OCI-LY7 (cell line): ENCODE results near the gene SH3RF1. TPM values are rescaled to one million over a fixed set of nuclear protein-coding genes. Genes with fewer than 3 reads are reported as not detected.

Experiments used
- BruUV-seq: library from RNA; stranded (reverse); fragments of 400-500 nt; replicated peaks from 2 replicates; lab custom pipeline; 2021; lab: Mats Ljungman, UMichigan
- CTCF ChIA-PET: fragments of 300-600 bp; sonication (Branson Sonifier 250); formaldehyde crosslinking; loops from one replicate; lab custom pipeline; 2022; ENCODE audit warnings: antibody characterized with exemption; ENCODE audit not compliant: unreplicated experiment; lab: Charles Lee
- POLR2A ChIA-PET: fragments of 300-600 bp; sonication (Branson Sonifier 250); formaldehyde crosslinking; loops from one replicate; lab custom pipeline; 2022; ENCODE audit warnings: antibody characterized with exemption; lab: Charles Lee
- DNase-seq: peaks from one replicate; pipeline ENCODE4 v3.0.0-alpha.2; 2015; ENCODE audit warnings: low spot score
- H2AFZ ChIP-seq: fragments of 200-600 bp; sonication (generic), shearing (Covaris generic); 2 replicates; pipeline ENCODE4 v1.6.1; 2014; ENCODE audit warnings: mild to moderate bottlenecking, antibody characterized with exemption, low read length, moderate library complexity
- H3K27ac ChIP-seq: fragments of 200-600 bp; sonication (generic); 2 replicates; pipeline ENCODE4 v1.5.1; 2014; ENCODE audit warnings: mixed run types, low read depth, mild to moderate bottlenecking, moderate library complexity, low read length, inconsistent platforms; ENCODE audit not compliant: poor library complexity, severe bottlenecking
- H3K36me3 ChIP-seq: fragments of 200-600 bp; sonication (generic); 2 replicates; pipeline ENCODE4 v1.6.1; 2014; ENCODE audit warnings: mild to moderate bottlenecking, antibody characterized with exemption, low read length, moderate library complexity, mixed read lengths; ENCODE audit not compliant: insufficient read depth
- H3K4me1 ChIP-seq: fragments of 200-600 bp; sonication (generic); 2 replicates; pipeline ENCODE4 v1.5.1; 2014; ENCODE audit warnings: mild to moderate bottlenecking, low read length; ENCODE audit not compliant: insufficient read depth, poor library complexity, severe bottlenecking
- H3K4me2 ChIP-seq: fragments of 200-600 bp; sonication (generic); 2 replicates; pipeline ENCODE4 v1.6.1; 2014; ENCODE audit warnings: mild to moderate bottlenecking, low read length
- H3K4me3 ChIP-seq: fragments of 200-600 bp; sonication (generic); 2 replicates; pipeline ENCODE4 v1.5.1; 2014; ENCODE audit warnings: mild to moderate bottlenecking, low read depth, low read length; ENCODE audit not compliant: poor library complexity, severe bottlenecking
- H3K79me2 ChIP-seq: fragments of 200-600 bp; sonication (generic); 2 replicates; pipeline ENCODE4 v1.6.1; 2016; ENCODE audit warnings: low read depth, mild to moderate bottlenecking, low read length, moderate library complexity, mixed read lengths; ENCODE audit not compliant: insufficient read depth
- H3K9me2 ChIP-seq: fragments of 200-600 bp; sonication (generic); 2 replicates; pipeline ENCODE4 v1.6.1; 2016; ENCODE audit warnings: mild to moderate bottlenecking, low read length, mixed read lengths; ENCODE audit not compliant: insufficient read depth
- H3K9me3 ChIP-seq: fragments of 200-600 bp; sonication (generic); 2 replicates; pipeline ENCODE4 v1.6.1; 2014; ENCODE audit warnings: mild to moderate bottlenecking, mixed run types, low read length, mixed read lengths
- H4K20me1 ChIP-seq: fragments of 200-600 bp; sonication (generic); 2 replicates; pipeline ENCODE4 v1.6.1; 2014; ENCODE audit warnings: mild to moderate bottlenecking, antibody characterized with exemption, low read length, moderate library complexity, mixed read lengths; ENCODE audit not compliant: insufficient read depth
- EZH2phosphoT487 ChIP-seq: fragments of 200-600 bp; sonication (generic); IDR thresholded peaks from 2 replicates; pipeline ENCODE4 v1.6.1; 2018; ENCODE audit warnings: low read depth, borderline replicate concordance, mild to moderate bottlenecking, mixed run types, antibody characterized with exemption, low read length, moderate library complexity, mixed read lengths
- intact Hi-C: fragments of 100-400 bp; cut with micrococcal nuclease; formaldehyde crosslinking; loops from one replicate; pipeline ENCODE4 v1.10.0; 2022; ENCODE audit not compliant: unreplicated experiment
- total RNA-seq, 2 experiments: library from RNA; depleted of rRNA in 1 of 2; stranded (reverse); fragments of >200 nt in 1 of 2; shearing (Covaris generic) in 1 of 2; gene quantifications; 2 replicates each; pipeline ENCODE4 v1.2.3, GENCODE V29; 2014 to 2022
- TF ChIP-seq, protein P1 (sequence below): fragments of 200-600 bp; sonication (generic); conservative IDR thresholded peaks from 2 replicates; pipeline ENCODE4 v1.5.1; 2014; ENCODE audit warnings: mild to moderate bottlenecking, antibody characterized with exemption, low read length, moderate library complexity, mixed read lengths

SH3RF1 gene
- total RNA-seq, 2 experiments from 2014 or later, result not detected

DNA sequence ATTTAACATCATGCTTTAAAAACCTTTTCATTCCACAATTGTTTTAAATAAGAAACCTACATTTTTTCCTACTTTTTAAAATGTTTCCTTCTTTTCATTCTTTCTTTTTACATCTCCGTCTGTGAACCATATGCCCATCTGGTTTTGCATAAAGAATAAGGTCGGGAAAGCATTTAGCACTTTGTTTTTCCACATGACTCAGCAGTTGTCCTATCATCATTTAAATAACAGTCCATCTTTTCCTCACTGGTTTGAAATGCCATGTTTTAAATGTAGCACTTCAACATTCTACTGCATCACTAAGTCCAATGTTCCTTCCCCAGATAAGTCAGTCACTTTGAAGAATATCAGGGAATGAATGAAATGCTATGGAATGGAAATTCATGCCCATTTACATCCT is 128.4 kb downstream of the SH3RF1 start:
- ChIA-PET CTCF (no interaction called here), POLR2A (no interaction called here)
- Histone ChIP-seq H3K4me2 (no peak overlapping the region), H3K36me3 (no peaks in the 10 kb centered on the region), H4K20me1 (no peaks in the 10 kb centered on the region), H3K27ac (no peak overlapping the region), H3K4me3 (no peak overlapping the region), H3K9me2 (no peaks in the 10 kb centered on the region), H3K4me1 (no peaks in the 10 kb centered on the region), H2AFZ (no peak overlapping the region), H3K79me2 (no peaks in the 10 kb centered on the region), H3K9me3 (no peaks in the 10 kb centered on the region)
- intact Hi-C loops, result no loop called here
- BruUV-seq, result no TSS peak
- DNase-seq, result no peak
- TF ChIP-seq, protein P1, sequence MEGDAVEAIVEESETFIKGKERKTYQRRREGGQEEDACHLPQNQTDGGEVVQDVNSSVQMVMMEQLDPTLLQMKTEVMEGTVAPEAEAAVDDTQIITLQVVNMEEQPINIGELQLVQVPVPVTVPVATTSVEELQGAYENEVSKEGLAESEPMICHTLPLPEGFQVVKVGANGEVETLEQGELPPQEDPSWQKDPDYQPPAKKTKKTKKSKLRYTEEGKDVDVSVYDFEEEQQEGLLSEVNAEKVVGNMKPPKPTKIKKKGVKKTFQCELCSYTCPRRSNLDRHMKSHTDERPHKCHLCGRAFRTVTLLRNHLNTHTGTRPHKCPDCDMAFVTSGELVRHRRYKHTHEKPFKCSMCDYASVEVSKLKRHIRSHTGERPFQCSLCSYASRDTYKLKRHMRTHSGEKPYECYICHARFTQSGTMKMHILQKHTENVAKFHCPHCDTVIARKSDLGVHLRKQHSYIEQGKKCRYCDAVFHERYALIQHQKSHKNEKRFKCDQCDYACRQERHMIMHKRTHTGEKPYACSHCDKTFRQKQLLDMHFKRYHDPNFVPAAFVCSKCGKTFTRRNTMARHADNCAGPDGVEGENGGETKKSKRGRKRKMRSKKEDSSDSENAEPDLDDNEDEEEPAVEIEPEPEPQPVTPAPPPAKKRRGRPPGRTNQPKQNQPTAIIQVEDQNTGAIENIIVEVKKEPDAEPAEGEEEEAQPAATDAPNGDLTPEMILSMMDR, result no peak
- TF ChIP-seq EZH2phosphoT487, result no peak

DNA sequence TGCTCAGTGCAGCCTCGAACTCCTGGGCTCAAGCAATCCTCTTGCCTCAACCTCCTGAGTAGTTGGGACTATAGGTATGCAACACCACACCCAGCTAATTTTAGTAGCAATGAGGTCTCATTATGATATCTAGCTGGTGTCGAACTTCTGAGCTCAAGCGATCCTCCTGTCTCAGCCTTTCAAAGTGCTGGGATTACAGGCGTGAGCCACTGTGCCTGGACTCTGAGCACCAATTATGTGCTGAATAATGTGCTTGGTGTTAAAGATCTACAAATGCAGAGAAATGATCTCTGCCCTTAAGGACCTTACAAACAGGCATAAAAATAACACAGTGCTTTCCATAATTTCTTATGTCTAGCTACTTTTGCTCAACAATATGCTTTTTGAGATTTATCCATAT is 131.7 kb downstream of the SH3RF1 start:
- BruUV-seq, result no TSS peak
- CTCF ChIA-PET, result interaction anchor here (0.6 kb wide), 1 partner anchor 49 kb away, joined by 3 read pairs; no protein-coding TSS in a partner anchor

DNA sequence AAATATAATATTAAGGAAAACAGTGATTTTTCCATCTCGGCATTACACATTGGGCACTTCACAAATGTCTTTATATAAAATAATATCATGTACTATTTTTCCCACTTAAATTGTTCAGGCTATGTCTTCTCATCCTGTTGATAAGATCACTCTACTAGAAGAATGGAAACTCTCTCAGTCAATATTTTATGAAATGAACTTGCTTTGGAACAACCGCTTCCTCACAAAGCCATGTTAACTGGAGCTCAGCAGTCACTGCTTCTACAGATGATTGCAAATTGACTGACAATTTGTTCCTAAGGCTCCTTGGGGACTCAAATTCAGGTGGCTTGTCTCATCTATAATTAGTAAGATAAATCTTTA is 133.2 kb downstream of the SH3RF1 start:
- no TSS peak for BruUV-seq

More for the DNA sequence above, 131.7 kb downstream of the SH3RF1 start:
- no peaks in the 10 kb centered on the region for H3K79me2 ChIP-seq
- POLR2A ChIA-PET, result interaction anchor here (0.6 kb wide), 1 partner anchor 920 kb away, joined by 5 read pairs; no protein-coding TSS in a partner anchor
- no peaks in the 10 kb centered on the region for H3K36me3 ChIP-seq
- no peaks in the 10 kb centered on the region for H3K4me1 ChIP-seq
- no peak overlapping the region for H3K4me3 ChIP-seq
- no peaks in the 10 kb centered on the region for H3K9me3 ChIP-seq
- intact Hi-C loops, result no loop called here
- no peak overlapping the region for H2AFZ ChIP-seq
- no peaks in the 10 kb centered on the region for H4K20me1 ChIP-seq
- DNase-seq, result no peak
- no peak for TF ChIP-seq EZH2phosphoT487
- TF ChIP-seq, protein P1, result no peak
- no peak overlapping the region for H3K4me2 ChIP-seq
- no peaks in the 10 kb centered on the region for H3K9me2 ChIP-seq
- no peak overlapping the region for H3K27ac ChIP-seq

More for the DNA sequence above, 133.2 kb downstream of the SH3RF1 start:
- Histone ChIP-seq H3K4me3 (no peak overlapping the region), H3K9me2 (no peaks in the 10 kb centered on the region), H3K4me1 (no peaks in the 10 kb centered on the region), H3K4me2 (no peak overlapping the region), H2AFZ (no peak overlapping the region), H4K20me1 (no peaks in the 10 kb centered on the region), H3K9me3 (no peaks in the 10 kb centered on the region), H3K27ac (no peak overlapping the region), H3K79me2 (no peaks in the 10 kb centered on the region), H3K36me3 (no peaks in the 10 kb centered on the region)
- ChIA-PET POLR2A (interaction anchor here (0.8 kb wide), 1 partner anchor 33 kb away, joined by 3 read pairs; no protein-coding TSS in a partner anchor), CTCF (no interaction called here)
- intact Hi-C loops, result no loop called here
- no peak for DNase-seq
- no peak for TF ChIP-seq EZH2phosphoT487
- TF ChIP-seq, protein P1, result no peak
